NAMALWA (cell line): ENCODE measurements around the gene DBN1.
A peak's percentile ranks its signal among the peaks of the same experiment; 100 is the strongest.

Source experiments
- DNase-seq: peaks from one replicate; pipeline ENCODE4 v3.0.0-alpha.2; 2015; ENCODE audit warnings: low spot score

The DBN1 gene

DNA sequence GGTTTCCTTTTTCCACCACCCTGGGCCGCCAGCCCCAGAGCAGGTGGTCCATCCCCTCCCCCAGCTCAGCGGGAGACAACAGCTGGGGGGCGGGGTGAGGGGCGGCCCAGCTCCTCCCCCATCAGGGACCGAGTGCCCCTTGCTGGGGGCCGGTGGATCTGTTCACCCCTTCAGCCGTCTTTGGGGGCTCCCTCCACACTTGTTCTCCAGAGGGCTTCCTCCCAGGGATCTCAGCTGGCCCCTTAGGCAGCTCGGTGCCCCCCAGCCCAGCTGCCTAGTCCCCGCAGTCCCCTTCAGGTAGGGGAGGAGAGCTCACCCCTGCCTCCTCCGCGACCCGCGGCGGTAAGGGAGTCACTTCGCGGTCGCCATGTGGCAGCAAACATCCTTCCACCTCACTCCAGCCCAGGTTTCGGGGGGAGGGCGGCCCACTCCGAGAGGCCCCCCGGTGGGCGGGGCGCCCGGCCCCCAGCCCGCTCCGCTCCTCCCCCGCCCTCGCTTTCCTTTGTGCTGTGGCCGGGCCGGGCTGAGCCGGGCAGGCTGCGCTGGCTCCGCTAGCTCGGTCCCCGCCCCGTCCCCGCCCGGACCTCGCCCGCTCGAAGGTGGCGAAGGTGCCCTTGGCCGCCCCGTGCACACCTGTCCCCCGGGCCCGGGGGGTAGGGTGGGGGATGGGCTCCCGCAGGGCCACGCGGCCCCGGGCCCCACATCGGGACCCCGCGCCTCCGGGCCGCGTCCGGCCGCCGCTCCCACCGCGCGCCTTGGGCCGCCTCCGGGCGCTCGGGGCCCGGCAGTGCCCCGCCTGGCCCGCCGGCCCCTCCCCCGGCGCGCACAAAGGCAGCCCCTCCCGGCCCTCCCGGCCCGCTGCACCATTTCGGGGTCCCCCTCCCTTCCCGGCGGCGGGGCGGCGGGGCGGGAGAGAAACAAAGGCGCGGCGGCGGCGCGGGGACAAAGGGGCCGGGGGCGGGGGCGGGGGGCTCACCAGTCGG lies 683 bp downstream of the DBN1 start:
- peak; percentile 81 for DNase-seq

- no peak for DNase-seq
These were observed 1.7 kb downstream of the DBN1 start for GRCh38 chr5:177471610-177472356.

- no peak for DNase-seq
These were observed 2.5 kb downstream of the DBN1 start for GRCh38 chr5:177470759-177471536.

- no peak for DNase-seq
These were observed 3.5 kb downstream of the DBN1 start for GRCh38 chr5:177469750-177470525.

GRCh38 chr5:177468685-177469628 lies 4.5 kb downstream of the DBN1 start:
- DNase-seq = no peak

GRCh38 chr5:177468329-177468684 lies 5.1 kb downstream of the DBN1 start:
- no peak for DNase-seq

DNA sequence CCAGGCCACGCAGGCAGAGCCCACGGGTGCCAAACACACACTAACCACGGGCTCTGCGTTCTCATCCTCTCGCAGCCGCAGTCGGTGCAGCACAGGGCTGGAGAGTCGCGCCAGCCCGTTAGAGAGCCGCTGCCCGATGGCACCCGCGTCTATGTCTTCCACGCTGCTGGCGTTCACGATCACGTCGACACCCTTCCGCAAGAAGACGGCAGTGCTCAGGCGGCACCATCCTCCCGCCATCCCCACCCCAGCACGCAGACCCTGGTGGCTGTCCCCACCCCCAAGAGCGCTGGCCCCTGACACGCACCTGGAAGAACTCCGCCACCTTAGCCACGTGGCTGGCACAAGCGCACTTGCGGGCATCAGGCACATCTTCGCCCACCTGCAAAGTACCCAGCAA lies 6.0 kb downstream of the DBN1 start:
- no peak for DNase-seq

- no peak for DNase-seq
These were observed 6.6 kb downstream of the DBN1 start for GRCh38 chr5:177466861-177467260.

DNA sequence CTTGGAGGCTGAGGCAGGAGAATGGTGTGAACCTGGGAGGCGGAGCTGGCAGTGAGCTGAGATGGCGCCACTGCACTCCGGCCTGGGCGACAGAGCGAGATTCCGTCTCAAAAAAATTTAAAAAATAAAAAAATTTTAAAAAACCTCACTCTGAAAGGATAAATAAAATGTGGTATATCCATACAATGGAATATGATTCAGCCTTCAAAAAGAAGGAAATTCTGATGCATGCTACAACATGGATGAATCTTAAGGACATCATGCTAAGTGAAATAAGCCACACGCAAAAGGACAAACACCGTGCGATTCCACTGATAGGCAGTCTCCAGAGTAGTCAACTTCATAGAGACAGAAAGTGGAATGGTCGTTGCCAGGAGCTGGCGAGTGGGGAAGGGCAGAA lies 8.4 kb downstream of the DBN1 start:
- DNase-seq = no peak

DNA sequence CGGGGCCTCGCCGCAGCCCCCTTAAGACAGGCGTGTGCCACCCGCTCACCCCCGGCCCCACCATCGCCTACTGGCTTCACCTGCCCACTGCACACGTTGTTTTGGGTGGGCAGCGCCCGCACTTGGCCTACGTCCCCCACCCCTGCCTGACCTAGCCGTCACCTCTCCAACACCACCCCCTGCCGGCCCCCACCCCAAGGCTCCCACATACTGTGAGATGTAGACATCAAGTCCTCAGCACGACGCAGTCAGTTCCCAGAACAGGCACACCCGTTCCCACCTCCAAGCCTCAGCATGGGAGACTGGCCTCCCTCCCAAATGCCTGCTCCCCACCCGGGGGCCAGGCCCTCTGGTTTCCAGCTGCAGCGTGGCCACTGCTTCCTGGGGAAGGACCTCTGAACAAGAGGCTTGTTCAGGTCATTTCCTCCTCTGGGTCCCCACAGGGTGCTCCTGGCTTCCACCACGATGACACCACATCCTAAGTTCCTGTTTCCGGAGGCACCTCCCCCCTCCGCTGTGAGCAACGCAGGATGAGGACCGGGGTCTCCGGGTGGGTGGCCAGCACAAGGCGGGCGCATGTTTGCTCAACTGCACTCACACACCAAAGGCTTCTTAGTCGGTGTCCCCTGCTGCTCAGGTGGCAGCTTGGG lies 11.3 kb downstream of the DBN1 start:
- no peak for DNase-seq

- no peak for DNase-seq
These were observed 13.4 kb downstream of the DBN1 start for GRCh38 chr5:177459819-177460628.

GRCh38 chr5:177459357-177459756 lies 14.1 kb downstream of the DBN1 start:
- no peak for DNase-seq

DNA sequence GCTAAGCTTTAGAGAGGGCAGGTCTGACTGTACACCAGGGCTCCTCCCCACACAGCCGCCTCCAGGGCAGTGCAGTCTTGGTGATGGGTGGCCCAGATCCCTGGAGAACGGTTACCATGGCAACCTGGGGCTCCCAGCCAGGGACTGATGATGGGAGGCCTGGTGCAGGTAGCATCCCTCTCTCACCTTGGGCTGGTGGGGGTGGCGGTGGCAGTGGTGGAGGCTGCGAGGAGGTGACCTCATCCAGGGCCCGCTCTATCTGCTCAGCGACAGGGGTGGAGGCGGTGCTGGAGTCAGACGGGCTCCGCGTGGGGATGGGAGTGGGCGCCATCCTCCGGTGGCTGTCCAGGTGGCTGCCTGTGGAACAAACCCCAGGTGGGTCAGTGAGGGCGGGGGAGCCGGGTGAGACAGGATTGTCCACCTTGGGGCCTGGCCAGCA lies 14.5 kb downstream of the DBN1 start:
- DNase-seq = no peak

DNA sequence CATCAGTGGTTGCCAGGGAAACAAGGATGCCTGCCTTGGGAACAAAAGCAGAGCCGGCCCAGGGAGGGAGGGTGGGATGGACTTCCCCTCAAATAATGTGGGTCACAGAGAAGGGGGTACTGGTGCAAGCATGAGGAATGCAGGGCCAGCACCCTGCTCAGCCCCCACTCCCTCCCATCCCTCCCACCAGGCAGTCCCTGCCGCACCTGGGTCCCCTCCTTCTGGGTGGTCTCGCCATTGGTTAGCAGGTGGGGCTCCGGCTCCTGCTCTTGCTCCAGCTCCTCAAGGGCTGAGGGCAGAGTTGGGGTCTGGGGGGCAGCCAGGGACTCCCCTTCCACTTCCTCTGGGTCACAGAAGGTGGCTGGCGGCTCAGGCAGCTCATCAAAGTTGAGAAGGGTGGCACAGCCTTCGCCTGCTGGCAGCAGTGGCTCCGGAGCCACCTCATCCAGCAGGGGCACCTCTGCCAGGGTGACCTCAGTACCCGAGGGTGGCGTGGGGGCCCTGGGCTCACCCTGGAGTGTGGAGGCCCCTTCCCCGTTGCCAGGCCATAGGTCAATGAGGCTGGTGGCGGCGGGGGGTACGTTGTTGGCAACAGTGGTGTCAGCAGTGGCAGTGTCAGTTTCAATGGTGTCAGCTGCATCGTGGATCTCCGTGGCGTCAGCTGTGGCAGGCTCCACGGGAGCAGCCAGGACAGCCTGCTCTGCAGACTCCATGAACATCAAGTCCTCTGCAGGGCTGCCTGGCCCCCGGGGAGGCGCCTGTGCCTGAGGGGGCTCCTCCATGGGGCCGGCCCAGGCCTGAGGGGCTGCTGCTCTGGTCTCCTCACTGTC lies 15.4 kb downstream of the DBN1 start:
- DNase-seq = no peak

DNA sequence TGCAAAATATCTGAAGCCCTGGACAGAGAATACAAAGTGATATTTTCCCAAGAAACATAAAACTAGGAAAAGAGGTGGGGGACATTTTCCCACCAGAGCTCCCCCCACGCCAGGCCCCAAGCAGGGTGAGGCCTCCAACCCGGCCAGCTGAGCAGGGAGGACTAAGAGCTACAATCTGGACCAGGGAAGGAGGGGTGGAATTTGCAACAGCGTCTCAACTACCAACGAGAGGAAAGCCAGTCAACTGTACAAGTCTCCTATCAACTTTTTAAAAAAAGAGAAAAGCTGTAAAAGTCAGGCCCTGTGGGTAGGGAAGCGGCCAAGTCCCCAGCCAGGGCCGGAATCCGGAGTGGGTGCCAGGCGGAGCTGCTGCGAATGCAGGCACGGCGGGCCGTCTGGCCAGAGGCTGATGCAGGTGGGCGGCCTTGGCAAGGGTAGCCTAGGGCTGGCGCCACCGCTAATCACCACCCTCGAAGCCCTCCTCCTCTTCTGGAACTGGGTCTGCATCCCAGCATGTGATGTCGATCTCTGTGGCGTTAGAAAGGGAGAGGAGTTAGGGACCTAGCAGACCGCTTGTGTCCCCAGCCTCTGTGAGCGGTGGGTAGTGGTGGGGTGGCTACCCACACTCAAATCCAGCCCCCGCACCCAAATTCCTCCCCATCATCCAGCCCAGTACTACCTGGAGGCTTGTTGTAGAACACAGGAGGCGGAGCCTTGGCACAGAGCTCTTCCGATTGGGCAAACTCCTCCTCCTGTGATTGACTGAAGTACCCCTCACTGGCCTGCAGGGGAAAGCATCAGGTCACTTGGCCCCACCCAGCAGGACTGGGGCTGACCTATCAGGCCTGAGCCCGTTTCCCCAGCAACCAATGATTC lies 16.2 kb downstream of the DBN1 start:
- peak; percentile 97 for DNase-seq

GRCh38 chr5:177456591-177456964 lies 16.9 kb downstream of the DBN1 start:
- DNase-seq = no peak
